Measurements from ENCODE around the gene ZNF563.

Gene ZNF563

GRCh38 chr19:12294249-12295158, 38.9 kb downstream of the ZNF563 start, which contains the start of gene ZNF44:
ZNF44 (minus strand) TSS chr19:12294883; CDS start chr19:12294694, 189 bp downstream.
- peak; percentile 10 for DNase-seq

- DNase-seq, result no peak
Measured at GRCh38 chr19:12293777-12294248, 39.6 kb downstream of the ZNF563 start.

GRCh38 chr19:12289790-12290065, 43.7 kb downstream of the ZNF563 start:
- DNase-seq, result no peak

- DNase-seq, result no peak
Measured at GRCh38 chr19:12287958-12288500, 45.4 kb downstream of the ZNF563 start.

GRCh38 chr19:12284631-12285030, 48.8 kb downstream of the ZNF563 start:
- no peak for DNase-seq

- no peak for DNase-seq
Measured at GRCh38 chr19:12284226-12284625, 49.2 kb downstream of the ZNF563 start.

- no peak for DNase-seq
Measured at GRCh38 chr19:12278713-12279112, 54.7 kb downstream of the ZNF563 start.

GRCh38 chr19:12272980-12273901, 60.2 kb downstream of the ZNF563 start:
- no peak for DNase-seq

GRCh38 chr19:12272386-12272785, 61.0 kb downstream of the ZNF563 start:
- DNase-seq, result no peak

- no peak for DNase-seq
Measured at GRCh38 chr19:12270854-12271253, 62.6 kb downstream of the ZNF563 start.
